ENCODE measurements around the gene AMFR.

The AMFR gene

GRCh38 chr16:56362057-56362655 lies 63.2 kb downstream of the AMFR start:
- DNase-seq = no peak

- no peak for DNase-seq
Measured at GRCh38 chr16:56360117-56361008, 65.0 kb downstream of the AMFR start.

- no peak for DNase-seq
Measured at GRCh38 chr16:56357765-56358322, 67.5 kb downstream of the AMFR start.

- no peak for DNase-seq
Measured at GRCh38 chr16:56357241-56357764, 68.0 kb downstream of the AMFR start.

GRCh38 chr16:56356276-56357240 lies 68.8 kb downstream of the AMFR start:
- peak; percentile 22 for DNase-seq

GRCh38 chr16:56355786-56356275 lies 69.5 kb downstream of the AMFR start:
- no peak for DNase-seq

GRCh38 chr16:56355221-56355620 lies 70.1 kb downstream of the AMFR start:
- no peak for DNase-seq

- no peak for DNase-seq
Measured at GRCh38 chr16:56354746-56355145, 70.6 kb downstream of the AMFR start.

GRCh38 chr16:56354016-56354415 lies 71.3 kb downstream of the AMFR start:
- no peak for DNase-seq

GRCh38 chr16:56353054-56353921 lies 72.1 kb downstream of the AMFR start:
- DNase-seq = no peak

GRCh38 chr16:56352351-56353053 lies 72.8 kb downstream of the AMFR start:
- DNase-seq = no peak

- no peak for DNase-seq
Measured at GRCh38 chr16:56351481-56351880, 73.9 kb downstream of the AMFR start.

GRCh38 chr16:56350491-56351405 lies 74.6 kb downstream of the AMFR start:
- no peak for DNase-seq

- no peak for DNase-seq
Measured at GRCh38 chr16:56349711-56350161, 75.6 kb downstream of the AMFR start.

- DNase-seq = no peak
Measured at GRCh38 chr16:56349086-56349415, 76.3 kb downstream of the AMFR start.

- no peak for DNase-seq
Measured at GRCh38 chr16:56348168-56349085, 76.9 kb downstream of the AMFR start.

- no peak for DNase-seq
Measured at GRCh38 chr16:56347670-56348069, 77.7 kb downstream of the AMFR start.

- no peak for DNase-seq
Measured at GRCh38 chr16:56347166-56347565, 78.2 kb downstream of the AMFR start.

All from NCI-H2171 (cell line).